Stomach smooth muscle (tissue), 2 donors: Measurements from ENCODE around the gene NT5DC4.

Experiments
- H3K27ac ChIP-seq: one replicate; pipeline ENCODE4 v1.7.0; 2013; ENCODE audit warnings: mild to moderate bottlenecking, low read length, inconsistent platforms
- H3K27me3 ChIP-seq, 2 donors: one replicate each; pipeline ENCODE4 v1.7.0; 2013; ENCODE audit warnings: low read length in 2 of 2; ENCODE audit not compliant: insufficient read depth in 2 of 2, control insufficient read depth in 1 of 2
- H3K36me3 ChIP-seq, 2 donors: one replicate each; pipeline ENCODE4 v1.7.0; 2013; ENCODE audit warnings: low read length in 2 of 2; ENCODE audit not compliant: control insufficient read depth in 2 of 2, insufficient read depth in 2 of 2
- H3K4me1 ChIP-seq: one replicate; pipeline ENCODE4 v1.7.0; 2013; ENCODE audit warnings: low read length; ENCODE audit not compliant: control insufficient read depth, insufficient read depth
- H3K4me3 ChIP-seq, 2 donors: one replicate each; pipeline ENCODE4 v1.7.0; 2013; ENCODE audit warnings: low read length in 2 of 2
- H3K9ac ChIP-seq, 2 donors: one replicate each; pipeline ENCODE4 v1.7.0; 2013; ENCODE audit warnings: low read length in 2 of 2, mild to moderate bottlenecking in 1 of 2
- H3K9me3 ChIP-seq, 2 donors: one replicate each; pipeline ENCODE4 v1.7.0; 2013; ENCODE audit warnings: low read length in 2 of 2; ENCODE audit not compliant: control insufficient read depth in 2 of 2
- donor health status: healthy.
- donor health status: Pancreatic carcinoma.

The NT5DC4 gene

GRCh38 chr2:112754564-112754963, 33.7 kb downstream of the NT5DC4 start:
- no peak overlapping the region for H3K9ac ChIP-seq
- peaks cover 27% of the 10 kb centered on the region for H3K4me1 ChIP-seq
- no peak overlapping the region for H3K27ac ChIP-seq

GRCh38 chr2:112755444-112755843, 34.6 kb downstream of the NT5DC4 start:
- Histone ChIP-seq H3K9me3 (no peaks in the 10 kb centered on the region), H3K27me3 (no peaks in the 10 kb centered on the region), H3K9ac (no peak overlapping the region), H3K4me3 (no peak overlapping the region), H3K36me3 (no peaks in the 10 kb centered on the region), H3K27ac (no peak overlapping the region), H3K4me1 (peaks cover 19% of the 10 kb centered on the region)

More at GRCh38 chr2:112754564-112754963, 33.7 kb downstream of the NT5DC4 start:
- Histone ChIP-seq H3K4me3 (no peak overlapping the region), H3K9me3 (no peaks in the 10 kb centered on the region), H3K27me3 (no peaks in the 10 kb centered on the region), H3K36me3 (no peaks in the 10 kb centered on the region)

- Histone ChIP-seq H3K27me3 (no peaks in the 10 kb centered on the region), H3K27ac (peak overlapping the region; percentile 0), H3K4me3 (no peak overlapping the region), H3K36me3 (no peaks in the 10 kb centered on the region), H3K4me1 (peaks cover 19% of the 10 kb centered on the region), H3K9me3 (no peaks in the 10 kb centered on the region), H3K9ac (no peak overlapping the region)
Measured at GRCh38 chr2:112756207-112756606, 35.4 kb downstream of the NT5DC4 start.

GRCh38 chr2:112757265-112757664, 36.4 kb downstream of the NT5DC4 start:
- Histone ChIP-seq H3K4me1 (peaks cover 15% of the 10 kb centered on the region), H3K36me3 (no peaks in the 10 kb centered on the region), H3K9ac (no peak overlapping the region), H3K27ac (no peak overlapping the region), H3K9me3 (no peaks in the 10 kb centered on the region), H3K4me3 (no peak overlapping the region), H3K27me3 (no peaks in the 10 kb centered on the region)

DNA sequence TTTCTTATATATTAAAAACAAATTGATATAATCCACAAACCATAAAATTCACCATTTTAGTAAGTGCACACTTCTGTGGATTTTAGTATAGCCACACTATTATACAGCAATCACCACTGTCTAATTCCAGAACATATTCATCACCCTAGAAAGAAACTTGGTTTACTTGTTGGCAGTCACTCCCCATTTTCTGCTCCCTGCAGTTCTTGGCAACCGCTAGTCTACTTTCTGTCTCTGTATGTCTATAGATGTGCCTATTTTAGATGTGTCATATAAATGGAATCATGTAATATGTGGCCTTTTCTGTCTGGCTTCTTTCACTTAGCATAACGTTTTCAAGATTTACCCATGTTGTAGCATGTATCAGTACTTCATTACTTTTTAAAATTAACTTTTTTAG, 37.9 kb downstream of the NT5DC4 start:
- H3K4me3 ChIP-seq = no peak overlapping the region
- H3K9ac ChIP-seq = no peak overlapping the region
- no peaks in the 10 kb centered on the region for H3K36me3 ChIP-seq
- H3K27ac ChIP-seq = no peak overlapping the region
- no peaks in the 10 kb centered on the region for H3K9me3 ChIP-seq
- H3K27me3 ChIP-seq = no peaks in the 10 kb centered on the region
- peaks cover 6% of the 10 kb centered on the region for H3K4me1 ChIP-seq

- no peak overlapping the region for H3K9ac ChIP-seq
- no peak overlapping the region for H3K27ac ChIP-seq
- H3K4me1 ChIP-seq = peaks cover 12% of the 10 kb centered on the region
- no peaks in the 10 kb centered on the region for H3K36me3 ChIP-seq
- H3K4me3 ChIP-seq = no peak overlapping the region
- no peaks in the 10 kb centered on the region for H3K9me3 ChIP-seq
- no peaks in the 10 kb centered on the region for H3K27me3 ChIP-seq
Measured at GRCh38 chr2:112760149-112760548, 39.3 kb downstream of the NT5DC4 start.

DNA sequence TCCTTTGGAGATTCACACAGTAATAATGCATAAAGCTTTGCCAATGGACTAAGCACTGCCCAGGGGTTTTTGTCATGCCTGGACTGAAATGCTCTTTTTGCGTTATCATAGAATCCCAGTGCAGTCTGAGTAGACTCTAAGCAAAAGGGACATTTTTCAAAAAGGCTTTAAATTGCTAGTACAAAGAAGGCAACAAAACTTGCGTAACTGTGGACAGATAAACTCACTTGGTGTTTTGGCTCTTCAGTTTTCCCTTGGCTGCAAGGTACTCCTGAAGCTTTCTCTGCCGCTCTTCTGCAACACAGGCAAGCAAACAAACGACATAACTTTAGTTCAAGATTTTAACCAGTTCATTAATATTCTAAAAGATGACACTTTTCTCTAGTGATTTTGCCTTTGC, 41.5 kb downstream of the NT5DC4 start:
- no peaks in the 10 kb centered on the region for H3K36me3 ChIP-seq

GRCh38 chr2:112764071-112765044, 43.5 kb downstream of the NT5DC4 start, which contains the start of gene CKAP2L:
CKAP2L (minus strand) TSS chr2:112764609; CDS start chr2:112764598, 11 bp downstream.
- H3K36me3 ChIP-seq = no peaks in the 10 kb centered on the region
- no peaks in the 10 kb centered on the region for H3K27me3 ChIP-seq
- H3K4me3 ChIP-seq = peak within 1 kb of the TSS; percentile 28 to 84
- H3K9ac ChIP-seq = peak within 1 kb of the TSS; percentile 36 to 47
- peaks cover 6% of the 10 kb centered on the region for H3K4me1 ChIP-seq
- H3K9me3 ChIP-seq = no peaks in the 10 kb centered on the region
- H3K27ac ChIP-seq = no peak within 1 kb of the TSS

More for the DNA sequence above, 41.5 kb downstream of the NT5DC4 start:
- H3K4me1 ChIP-seq = peaks cover 11% of the 10 kb centered on the region
- H3K4me3 ChIP-seq = no peak overlapping the region
- no peaks in the 10 kb centered on the region for H3K9me3 ChIP-seq
- H3K27me3 ChIP-seq = no peaks in the 10 kb centered on the region
- H3K9ac ChIP-seq = no peak overlapping the region
- no peak overlapping the region for H3K27ac ChIP-seq

DNA sequence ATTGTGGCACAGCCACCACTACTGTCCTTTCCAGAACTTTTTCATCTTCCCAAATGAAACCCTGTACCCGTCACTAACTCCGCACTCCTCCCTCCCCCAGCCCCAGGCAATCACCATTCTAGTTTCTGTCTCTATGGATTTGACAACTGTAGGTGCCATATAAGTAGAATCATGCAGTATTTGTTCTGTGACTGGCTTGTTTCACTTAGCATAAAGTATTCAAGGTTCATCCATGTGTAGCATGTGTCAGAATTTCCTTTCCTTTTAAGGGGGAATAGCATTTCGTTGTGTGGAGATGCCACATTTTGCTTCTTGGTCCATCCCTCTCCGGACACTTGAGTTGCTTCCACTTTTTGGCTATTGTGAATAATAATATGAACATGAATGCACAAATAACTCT, 44.4 kb downstream of the NT5DC4 start:
- Histone ChIP-seq H3K36me3 (no peaks in the 10 kb centered on the region), H3K27me3 (no peaks in the 10 kb centered on the region), H3K9me3 (no peaks in the 10 kb centered on the region), H3K27ac (no peak overlapping the region), H3K9ac (peak overlapping the region in 1 of 2 donors; percentile 36), H3K4me1 (peaks cover 6% of the 10 kb centered on the region), H3K4me3 (peak overlapping the region; percentile 28 to 84)

GRCh38 chr2:112767693-112768330, 47.0 kb downstream of the NT5DC4 start:
- Histone ChIP-seq H3K27ac (no peak overlapping the region), H3K4me3 (no peak overlapping the region), H3K9ac (no peak overlapping the region)

More at GRCh38 chr2:112767693-112768330, 47.0 kb downstream of the NT5DC4 start:
- Histone ChIP-seq H3K27me3 (no peaks in the 10 kb centered on the region), H3K9me3 (no peaks in the 10 kb centered on the region), H3K4me1 (peaks cover 6% of the 10 kb centered on the region), H3K36me3 (no peaks in the 10 kb centered on the region)
